SKM-1 treated with dmso at 0.1 percent for 144 hours (cell line): ENCODE measurements around the gene NECAB2.

Experiments used
- DNase-seq: peaks from one replicate; lab custom pipeline; 2025; ENCODE audit not compliant: unreplicated experiment; lab: John Stamatoyannopoulos, UW

Gene NECAB2

GRCh38 chr16:84016477-84016876, 48.4 kb downstream of the NECAB2 start:
- no peak for DNase-seq

- no peak for DNase-seq
Observed at GRCh38 chr16:84018710-84019109, 50.7 kb downstream of the NECAB2 start.

- no peak for DNase-seq
Observed at GRCh38 chr16:84020353-84020752, 52.3 kb downstream of the NECAB2 start.

GRCh38 chr16:84021488-84021887, 53.4 kb downstream of the NECAB2 start:
- no peak for DNase-seq

GRCh38 chr16:84022644-84023043, 54.6 kb downstream of the NECAB2 start:
- DNase-seq: no peak

GRCh38 chr16:84024854-84025253, 56.8 kb downstream of the NECAB2 start:
- DNase-seq: no peak

- DNase-seq: no peak
Observed at GRCh38 chr16:84026606-84027005, 58.6 kb downstream of the NECAB2 start.

GRCh38 chr16:84027625-84028024, 59.6 kb downstream of the NECAB2 start:
- no peak for DNase-seq

- DNase-seq: peak; percentile 43
Observed at GRCh38 chr16:84029297-84030047, 61.4 kb downstream of the NECAB2 start.

GRCh38 chr16:84031556-84031955, 63.5 kb downstream of the NECAB2 start:
- DNase-seq: no peak

GRCh38 chr16:84032458-84033178, 64.6 kb downstream of the NECAB2 start:
- no peak for DNase-seq

- no peak for DNase-seq
Observed at GRCh38 chr16:84033251-84034195, 65.5 kb downstream of the NECAB2 start.

GRCh38 chr16:84034516-84034915, 66.5 kb downstream of the NECAB2 start:
- DNase-seq: no peak

GRCh38 chr16:84036131-84036530, 68.1 kb downstream of the NECAB2 start:
- no peak for DNase-seq

GRCh38 chr16:84036982-84037425, 69.0 kb downstream of the NECAB2 start:
- DNase-seq: no peak

- DNase-seq: no peak
Observed at GRCh38 chr16:84038469-84038868, 70.4 kb downstream of the NECAB2 start.

GRCh38 chr16:84039696-84040095, 71.7 kb downstream of the NECAB2 start:
- DNase-seq: no peak

GRCh38 chr16:84040226-84040822, 72.3 kb downstream of the NECAB2 start:
- no peak for DNase-seq

- no peak for DNase-seq
Observed at GRCh38 chr16:84040823-84041820, 73.1 kb downstream of the NECAB2 start.

- no peak for DNase-seq
Observed at GRCh38 chr16:84041881-84042280, 73.8 kb downstream of the NECAB2 start.
